Sigmoid colon (tissue), 4 donors: ENCODE results near the gene ASTL.

ENCODE experiments used
- EP300 ChIP-seq, 4 donors: sonication (generic); formaldehyde crosslinking; IDR thresholded peaks; one replicate each; pipeline ENCODE4 v1.6.1; 2017; ENCODE audit warnings: antibody characterized with exemption in 4 of 4
- TF ChIP-seq, protein P1 (sequence below), 4 experiments: fragments of 450-650 bp in 3 of 4; fragments of 200-600 bp in 1 of 4; IDR thresholded peaks; one replicate each; pipeline ENCODE4 v1.5.1; 2016 to 2019; ENCODE audit warnings: antibody characterized with exemption in 4 of 4, mild to moderate bottlenecking in 3 of 4, moderate library complexity in 2 of 4

DNA sequence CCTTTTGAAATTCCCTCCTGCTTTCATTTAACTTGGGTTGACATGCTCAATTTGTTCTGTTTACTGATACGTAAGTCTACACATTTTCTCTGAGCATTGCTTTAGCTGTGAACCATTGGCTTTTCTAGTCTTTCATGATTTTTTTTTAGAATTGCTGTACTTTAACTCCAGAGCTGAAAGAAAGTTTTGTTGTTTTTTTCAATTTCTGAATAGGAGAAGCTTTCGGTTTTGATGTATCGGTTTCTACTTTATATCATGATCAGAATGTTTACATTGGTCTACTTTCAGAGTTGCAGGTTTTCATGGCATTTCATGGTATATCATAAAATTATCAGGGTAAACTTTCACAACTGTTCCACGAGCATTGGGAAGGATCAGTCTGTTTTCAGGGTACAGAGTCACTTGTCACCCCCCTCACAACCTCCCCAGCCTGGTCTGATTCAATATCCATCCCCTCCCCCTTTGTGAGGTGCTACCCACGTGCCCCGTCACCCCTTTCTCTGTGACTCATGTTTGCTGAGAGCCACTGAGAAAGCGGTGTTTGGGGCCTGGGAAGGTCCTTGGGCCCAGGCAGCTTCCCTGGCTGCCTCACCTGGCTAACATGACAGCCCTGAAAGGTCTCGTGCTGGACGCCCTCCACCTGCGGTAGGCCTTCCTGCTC, 7.0 kb downstream of the ASTL start:
- TF ChIP-seq, protein P1, sequence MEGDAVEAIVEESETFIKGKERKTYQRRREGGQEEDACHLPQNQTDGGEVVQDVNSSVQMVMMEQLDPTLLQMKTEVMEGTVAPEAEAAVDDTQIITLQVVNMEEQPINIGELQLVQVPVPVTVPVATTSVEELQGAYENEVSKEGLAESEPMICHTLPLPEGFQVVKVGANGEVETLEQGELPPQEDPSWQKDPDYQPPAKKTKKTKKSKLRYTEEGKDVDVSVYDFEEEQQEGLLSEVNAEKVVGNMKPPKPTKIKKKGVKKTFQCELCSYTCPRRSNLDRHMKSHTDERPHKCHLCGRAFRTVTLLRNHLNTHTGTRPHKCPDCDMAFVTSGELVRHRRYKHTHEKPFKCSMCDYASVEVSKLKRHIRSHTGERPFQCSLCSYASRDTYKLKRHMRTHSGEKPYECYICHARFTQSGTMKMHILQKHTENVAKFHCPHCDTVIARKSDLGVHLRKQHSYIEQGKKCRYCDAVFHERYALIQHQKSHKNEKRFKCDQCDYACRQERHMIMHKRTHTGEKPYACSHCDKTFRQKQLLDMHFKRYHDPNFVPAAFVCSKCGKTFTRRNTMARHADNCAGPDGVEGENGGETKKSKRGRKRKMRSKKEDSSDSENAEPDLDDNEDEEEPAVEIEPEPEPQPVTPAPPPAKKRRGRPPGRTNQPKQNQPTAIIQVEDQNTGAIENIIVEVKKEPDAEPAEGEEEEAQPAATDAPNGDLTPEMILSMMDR (IDR thresholded peaks at IDR 0.05), result no peak
- TF ChIP-seq EP300 (IDR thresholded peaks at IDR 0.05), result no peak
